Measurements from ENCODE around the gene ZSWIM9.
A peak's percentile ranks its signal among the peaks of the same experiment; 100 is the strongest.

The ZSWIM9 gene

DNA sequence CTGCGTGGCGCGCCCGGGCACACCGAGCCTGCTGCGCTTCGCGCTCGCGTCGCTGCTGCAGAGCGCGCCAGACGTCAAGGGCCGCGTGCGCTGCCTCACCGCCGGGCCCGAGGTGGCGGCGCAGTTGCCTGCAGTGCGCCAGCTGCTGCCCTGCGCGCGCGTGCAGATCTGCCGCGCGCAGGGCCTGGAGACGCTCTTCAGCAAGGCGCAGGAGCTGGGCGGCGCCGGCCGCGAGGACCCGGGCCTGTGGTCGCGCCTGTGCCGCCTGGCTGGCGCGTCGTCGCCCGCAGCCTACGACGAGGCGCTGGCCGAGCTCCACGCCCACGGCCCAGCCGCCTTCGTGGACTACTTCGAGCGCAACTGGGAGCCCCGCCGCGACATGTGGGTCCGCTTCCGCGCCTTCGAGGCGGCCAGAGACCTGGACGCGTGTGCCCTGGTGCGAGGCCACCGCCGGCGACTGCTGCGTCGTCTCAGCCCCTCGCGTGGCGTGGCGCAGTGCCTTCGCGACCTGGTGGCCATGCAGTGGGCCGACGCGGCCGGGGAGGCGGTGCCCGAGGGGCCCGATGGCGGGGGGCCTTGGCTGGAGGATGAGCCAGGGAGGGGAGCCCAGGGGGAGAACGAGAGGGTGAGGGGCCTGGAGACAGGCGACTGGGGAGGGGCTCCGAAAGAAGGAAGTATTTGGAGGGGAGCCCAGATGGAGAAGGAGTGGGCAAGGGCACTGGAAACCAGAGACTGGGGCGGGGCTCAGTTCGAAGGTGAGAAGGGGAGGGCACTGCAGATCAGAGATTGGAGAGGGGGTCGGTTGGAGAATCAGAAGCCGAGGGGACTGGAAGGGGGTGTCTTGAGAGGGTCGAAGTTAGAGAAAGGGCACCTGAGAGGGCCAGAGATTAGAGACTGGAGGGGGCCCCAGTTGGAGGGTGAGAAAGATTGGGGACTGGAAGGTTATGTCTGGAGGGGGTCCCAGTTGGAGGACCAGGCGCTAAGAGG, 24.7 kb downstream of the ZSWIM9 start:
- no peaks in the 10 kb centered on the region for H3K27me3 ChIP-seq (ENCODE audit: insufficient read depth, low read length, poor library complexity)
- no peaks in the 10 kb centered on the region for H3K79me2 ChIP-seq (ENCODE audit: insufficient read depth, low read length)
- H3K9ac ChIP-seq (ENCODE audit: low read depth, low read length) = no peak overlapping the region
- no peak overlapping the region for H3K4me2 ChIP-seq (ENCODE audit: insufficient read depth, low read length)
- no peak overlapping the region for H2AFZ ChIP-seq (ENCODE audit: low read depth, low read length)
- no peaks in the 10 kb centered on the region for H3K9me3 ChIP-seq (ENCODE audit: insufficient read depth, low read length, severe bottlenecking)
- H3K27ac ChIP-seq (ENCODE audit: low read length) = no peak overlapping the region
- H3K4me1 ChIP-seq (ENCODE audit: insufficient read depth, low read length) = no peaks in the 10 kb centered on the region
- no peak overlapping the region for H3K4me3 ChIP-seq (ENCODE audit: low read depth in 1 of 2, low read length in 2 of 2)
- no peak; the same call in 2 of the 3 replicates for ATAC-seq (ENCODE audit: insufficient read depth, low read depth)
- H3K36me3 ChIP-seq (ENCODE audit: insufficient read depth, low read length) = peaks cover 17% of the 10 kb centered on the region
- no peak for DNase-seq
- H4K20me1 ChIP-seq (ENCODE audit: insufficient read depth, low read length) = no peaks in the 10 kb centered on the region
- TF ChIP-seq EZH2 (IDR thresholded peaks at IDR 0.05; ENCODE audit: borderline replicate concordance, low read depth, low read length, severe bottlenecking) = no peak
- TF ChIP-seq, protein P1, sequence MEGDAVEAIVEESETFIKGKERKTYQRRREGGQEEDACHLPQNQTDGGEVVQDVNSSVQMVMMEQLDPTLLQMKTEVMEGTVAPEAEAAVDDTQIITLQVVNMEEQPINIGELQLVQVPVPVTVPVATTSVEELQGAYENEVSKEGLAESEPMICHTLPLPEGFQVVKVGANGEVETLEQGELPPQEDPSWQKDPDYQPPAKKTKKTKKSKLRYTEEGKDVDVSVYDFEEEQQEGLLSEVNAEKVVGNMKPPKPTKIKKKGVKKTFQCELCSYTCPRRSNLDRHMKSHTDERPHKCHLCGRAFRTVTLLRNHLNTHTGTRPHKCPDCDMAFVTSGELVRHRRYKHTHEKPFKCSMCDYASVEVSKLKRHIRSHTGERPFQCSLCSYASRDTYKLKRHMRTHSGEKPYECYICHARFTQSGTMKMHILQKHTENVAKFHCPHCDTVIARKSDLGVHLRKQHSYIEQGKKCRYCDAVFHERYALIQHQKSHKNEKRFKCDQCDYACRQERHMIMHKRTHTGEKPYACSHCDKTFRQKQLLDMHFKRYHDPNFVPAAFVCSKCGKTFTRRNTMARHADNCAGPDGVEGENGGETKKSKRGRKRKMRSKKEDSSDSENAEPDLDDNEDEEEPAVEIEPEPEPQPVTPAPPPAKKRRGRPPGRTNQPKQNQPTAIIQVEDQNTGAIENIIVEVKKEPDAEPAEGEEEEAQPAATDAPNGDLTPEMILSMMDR (IDR thresholded peaks at IDR 0.05; ENCODE audit: borderline replicate concordance, extremely low read depth, low read length, poor library complexity, severe bottlenecking) = no peak

DNA sequence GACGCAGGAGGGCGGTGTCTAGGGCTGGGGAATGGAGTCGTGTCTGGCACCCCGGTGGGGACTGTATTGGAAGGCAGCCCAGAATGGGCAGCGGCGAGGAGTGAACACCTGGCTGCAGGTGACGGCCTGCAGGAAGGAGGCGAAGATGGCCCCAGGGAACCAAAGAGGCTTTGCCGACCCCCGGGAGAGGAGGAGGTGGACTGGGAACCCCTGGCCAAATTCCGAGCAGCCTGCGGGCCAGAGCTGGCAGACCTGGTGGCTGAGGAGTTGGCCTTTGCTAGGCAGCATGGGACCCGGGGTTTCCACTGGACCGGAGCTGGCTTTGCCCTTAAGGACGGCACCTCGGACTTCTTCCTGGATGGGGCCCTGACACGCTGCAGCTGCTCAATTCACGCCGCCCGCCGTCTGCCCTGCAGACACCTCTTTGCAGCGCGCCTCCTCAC, 25.9 kb downstream of the ZSWIM9 start:
- no peak overlapping the region for H3K27ac ChIP-seq (ENCODE audit: low read length)
- no peaks in the 10 kb centered on the region for H3K79me2 ChIP-seq (ENCODE audit: insufficient read depth, low read length)
- no peaks in the 10 kb centered on the region for H3K27me3 ChIP-seq (ENCODE audit: insufficient read depth, low read length, poor library complexity)
- no peaks in the 10 kb centered on the region for H4K20me1 ChIP-seq (ENCODE audit: insufficient read depth, low read length)
- H3K4me1 ChIP-seq (ENCODE audit: insufficient read depth, low read length) = no peaks in the 10 kb centered on the region
- H2AFZ ChIP-seq (ENCODE audit: low read depth, low read length) = no peak overlapping the region
- DNase-seq = no peak
- H3K9me3 ChIP-seq (ENCODE audit: insufficient read depth, low read length, severe bottlenecking) = no peaks in the 10 kb centered on the region
- no peak for TF ChIP-seq EZH2 (IDR thresholded peaks at IDR 0.05; ENCODE audit: borderline replicate concordance, low read depth, low read length, severe bottlenecking)
- TF ChIP-seq, protein P1 (IDR thresholded peaks at IDR 0.05; ENCODE audit: borderline replicate concordance, extremely low read depth, low read length, poor library complexity, severe bottlenecking) = no peak
- no peak overlapping the region for H3K4me2 ChIP-seq (ENCODE audit: insufficient read depth, low read length)
- H3K9ac ChIP-seq (ENCODE audit: low read depth, low read length) = no peak overlapping the region
- ATAC-seq (ENCODE audit: insufficient read depth, low read depth) = no peak
- peaks cover 9% of the 10 kb centered on the region for H3K36me3 ChIP-seq (ENCODE audit: insufficient read depth, low read length)
- H3K4me3 ChIP-seq (ENCODE audit: low read depth in 1 of 2, low read length in 2 of 2) = no peak overlapping the region

DNA sequence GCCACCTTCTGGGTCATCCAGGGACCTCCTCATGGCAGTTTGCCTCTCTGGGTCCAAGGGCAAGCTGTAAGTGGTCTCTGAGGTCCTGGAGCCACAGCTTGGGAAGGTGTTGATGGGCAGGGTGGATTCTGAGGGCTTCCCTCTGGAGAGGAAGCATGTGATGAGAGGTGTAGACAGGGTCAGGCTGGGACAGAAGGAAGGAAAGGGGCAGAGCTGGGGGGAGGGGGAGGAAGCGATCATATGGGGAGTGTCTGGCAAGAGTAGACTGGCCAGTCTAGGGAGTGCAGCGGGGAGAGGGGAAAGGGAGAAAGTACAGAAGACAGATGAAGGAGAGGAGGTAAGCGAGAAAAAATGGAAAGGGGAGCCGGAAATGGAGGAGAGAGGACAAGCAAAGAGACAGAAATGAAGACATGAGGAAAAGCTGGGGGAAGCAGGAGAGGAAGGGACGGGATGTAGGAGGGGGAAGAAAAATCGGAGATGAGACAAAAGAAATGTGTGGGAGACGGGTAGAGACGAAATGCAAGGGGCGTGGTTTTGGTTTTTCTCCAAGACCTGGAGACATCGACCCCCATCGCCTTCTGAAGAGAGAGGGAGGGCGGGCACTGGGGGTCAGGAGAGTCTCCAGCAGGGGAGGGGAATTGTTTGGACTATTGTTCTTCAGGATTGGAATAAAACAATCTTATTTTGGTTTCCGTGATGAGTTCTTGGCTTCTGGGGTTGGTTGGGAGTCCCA, 26.6 kb downstream of the ZSWIM9 start:
- Histone ChIP-seq H3K4me2 (ENCODE audit: insufficient read depth, low read length) (no peak overlapping the region), H3K9ac (ENCODE audit: low read depth, low read length) (no peak overlapping the region), H2AFZ (ENCODE audit: low read depth, low read length) (no peak overlapping the region), H3K9me3 (ENCODE audit: insufficient read depth, low read length, severe bottlenecking) (no peaks in the 10 kb centered on the region), H3K27ac (ENCODE audit: low read length) (no peak overlapping the region), H3K27me3 (ENCODE audit: insufficient read depth, low read length, poor library complexity) (no peaks in the 10 kb centered on the region), H3K79me2 (ENCODE audit: insufficient read depth, low read length) (no peaks in the 10 kb centered on the region), H4K20me1 (ENCODE audit: insufficient read depth, low read length) (no peaks in the 10 kb centered on the region), H3K36me3 (ENCODE audit: insufficient read depth, low read length) (peaks cover 9% of the 10 kb centered on the region), H3K4me3 (ENCODE audit: low read depth in 1 of 2, low read length in 2 of 2) (no peak overlapping the region), H3K4me1 (ENCODE audit: insufficient read depth, low read length) (peaks cover under 1% of the 10 kb centered on the region; the same call in 1 of the 2 replicates)
- TF ChIP-seq, protein P1 (IDR thresholded peaks at IDR 0.05; ENCODE audit: borderline replicate concordance, extremely low read depth, low read length, poor library complexity, severe bottlenecking) = no peak
- TF ChIP-seq EZH2 (IDR thresholded peaks at IDR 0.05; ENCODE audit: borderline replicate concordance, low read depth, low read length, severe bottlenecking) = no peak
- ATAC-seq (ENCODE audit: insufficient read depth, low read depth) = 0 out of 3 replicates have a peak, but pooled peaks have one; percentile 16
- no peak for DNase-seq
